ENCODE measurements around the gene RIN3. TPM values are rescaled to one million over a fixed set of nuclear protein-coding genes. Genes with fewer than 3 reads are reported as not detected.

Gene RIN3
- polyA plus RNA-seq, 3 donors, result 6.9 to 8.3 (median 7.8) TPM

DNA sequence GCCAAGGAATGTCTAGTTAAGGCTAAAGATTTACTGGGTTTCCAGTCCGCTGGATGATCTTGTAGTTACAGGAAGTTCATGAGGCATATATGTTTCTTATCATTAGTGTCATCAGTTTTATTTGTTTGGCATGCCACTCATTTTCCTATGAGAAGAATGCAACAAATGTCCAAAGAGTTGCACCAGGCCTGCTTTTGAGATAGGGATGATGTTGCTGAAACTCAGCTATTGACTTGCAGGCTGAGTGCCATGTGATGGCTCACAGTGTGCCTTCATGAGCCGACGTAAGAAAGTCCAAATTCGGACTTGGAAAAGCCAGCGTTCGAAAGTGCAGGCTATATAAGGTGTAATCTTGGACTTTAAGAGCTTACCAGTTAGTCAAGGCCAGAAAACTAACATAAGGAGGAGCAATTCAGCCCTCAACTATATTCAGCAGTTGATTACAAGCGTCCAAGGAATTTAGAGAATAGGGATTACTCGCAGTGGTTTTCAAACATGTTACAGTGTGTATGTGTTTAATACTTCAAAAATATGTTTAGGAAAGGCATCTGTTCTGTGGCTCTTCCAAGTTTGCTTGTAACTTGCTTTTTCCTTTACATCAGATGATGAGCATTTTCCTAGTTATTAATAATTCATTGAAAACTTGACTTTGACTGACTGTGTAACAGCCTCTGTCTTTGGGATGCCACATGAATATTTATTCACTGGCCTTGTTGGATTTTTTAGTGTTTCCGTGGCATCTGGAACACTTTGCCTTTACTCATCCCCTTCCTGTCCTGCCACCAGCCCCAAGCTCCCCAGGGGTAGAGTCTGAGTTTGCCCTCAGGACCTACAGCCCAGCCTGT, 133.6 kb downstream of the RIN3 start:
- DNase-seq, result peak; percentile 23

DNA sequence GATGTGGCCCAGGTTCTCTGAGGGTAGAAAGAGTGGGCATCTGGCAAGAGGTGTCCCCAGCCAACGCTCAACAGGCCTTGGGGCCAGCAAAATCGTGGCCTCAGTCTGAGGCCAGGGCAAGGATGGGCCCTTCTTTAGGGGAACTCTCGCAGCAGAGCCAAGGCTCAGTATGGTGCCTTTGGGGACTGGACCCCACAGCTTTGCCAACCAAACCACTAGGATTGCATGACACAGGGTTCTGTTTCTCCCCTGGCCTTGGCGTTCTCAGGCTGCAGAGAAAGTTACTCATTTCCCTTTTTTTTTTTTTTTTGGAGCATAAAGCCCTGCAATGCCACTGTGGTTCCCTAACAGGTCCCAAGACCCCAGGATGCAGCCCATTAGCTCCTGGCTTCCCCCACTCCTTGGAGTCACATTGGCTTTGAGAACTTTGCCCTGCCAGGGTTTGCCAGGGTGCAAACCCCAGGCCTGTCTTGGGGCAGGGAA, 134.3 kb downstream of the RIN3 start:
- DNase-seq, result no peak

DNA sequence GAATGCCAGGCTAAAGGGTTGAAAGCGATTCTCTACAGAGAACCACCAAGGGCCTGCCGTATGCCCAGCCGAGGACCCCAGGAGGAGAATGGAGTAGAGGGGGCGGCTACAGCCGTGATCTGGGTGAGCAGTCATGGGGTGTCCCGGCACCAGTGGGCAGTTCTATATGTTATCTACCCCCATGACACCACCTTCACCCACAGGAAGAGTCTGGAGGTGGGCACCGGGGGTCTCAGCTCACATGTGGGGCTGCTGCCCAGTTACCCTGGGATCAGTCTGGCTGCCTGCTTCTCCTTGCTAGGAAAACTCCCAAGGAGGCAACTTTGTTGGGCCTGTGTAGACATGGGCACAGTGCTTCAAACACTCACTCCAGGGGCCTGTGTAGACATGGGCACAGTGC, 135.5 kb downstream of the RIN3 start:
- DNase-seq, result no peak

GRCh38 chr14:92649934-92650545, 136.5 kb downstream of the RIN3 start:
- DNase-seq, result no peak

DNA sequence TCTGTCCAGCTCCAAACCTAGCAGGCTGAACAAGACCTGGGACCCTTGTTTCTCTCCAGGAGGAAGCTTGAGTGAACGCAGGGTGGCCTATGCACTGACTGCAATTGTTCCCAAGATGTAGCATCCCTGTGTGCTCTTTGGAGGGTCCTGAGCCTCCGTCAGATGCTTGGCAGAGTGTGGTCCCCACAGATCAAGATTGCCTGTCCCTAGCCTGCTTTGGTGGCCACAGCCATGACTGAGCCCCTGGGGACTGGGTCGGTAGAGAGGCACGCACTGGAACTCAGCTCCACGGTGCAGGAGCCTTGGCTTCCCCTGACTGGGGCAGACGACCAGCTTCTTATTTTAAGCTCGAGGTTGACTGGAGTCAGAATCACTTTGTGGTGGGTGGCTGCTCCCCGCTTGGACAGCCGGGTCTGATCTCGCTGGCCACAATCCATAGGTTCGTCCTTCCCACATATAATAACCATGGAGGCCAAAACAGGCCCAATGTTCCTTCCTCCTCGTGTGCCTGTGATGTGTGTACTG, 137.1 kb downstream of the RIN3 start:
- no peak for DNase-seq

GRCh38 chr14:92651106-92651757, 137.7 kb downstream of the RIN3 start:
- no peak for DNase-seq

- DNase-seq, result no peak
Measured at GRCh38 chr14:92651758-92652406, 138.3 kb downstream of the RIN3 start.

DNA sequence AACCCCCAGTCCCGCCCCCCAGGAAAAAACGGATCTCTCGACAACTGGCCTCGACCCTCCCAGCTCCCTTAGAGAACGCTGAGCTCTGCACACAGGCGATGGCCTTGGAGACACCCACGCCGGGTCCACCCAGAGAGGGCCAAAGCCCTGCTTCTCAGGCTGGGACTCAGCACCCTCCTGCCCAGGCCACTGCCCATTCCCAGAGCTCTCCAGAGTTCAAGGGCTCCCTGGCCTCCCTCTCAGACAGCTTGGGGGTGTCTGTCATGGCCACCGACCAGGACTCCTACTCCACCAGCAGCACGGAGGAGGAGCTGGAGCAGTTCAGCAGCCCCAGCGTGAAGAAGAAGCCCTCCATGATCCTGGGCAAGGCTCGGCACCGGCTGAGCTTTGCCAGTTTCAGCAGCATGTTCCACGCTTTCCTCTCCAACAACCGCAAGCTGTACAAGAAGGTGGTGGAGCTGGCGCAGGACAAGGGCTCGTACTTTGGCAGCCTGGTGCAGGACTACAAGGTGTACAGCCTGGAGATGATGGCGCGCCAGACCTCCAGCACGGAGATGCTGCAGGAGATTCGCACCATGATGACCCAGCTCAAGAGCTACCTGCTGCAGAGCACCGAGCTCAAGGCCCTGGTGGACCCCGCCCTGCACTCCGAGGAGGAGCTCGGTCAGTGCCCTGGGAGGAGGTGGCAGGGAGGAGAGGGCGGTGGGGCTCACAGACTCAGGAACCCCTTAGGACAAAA, 139.0 kb downstream of the RIN3 start:
- DNase-seq, result no peak

DNA sequence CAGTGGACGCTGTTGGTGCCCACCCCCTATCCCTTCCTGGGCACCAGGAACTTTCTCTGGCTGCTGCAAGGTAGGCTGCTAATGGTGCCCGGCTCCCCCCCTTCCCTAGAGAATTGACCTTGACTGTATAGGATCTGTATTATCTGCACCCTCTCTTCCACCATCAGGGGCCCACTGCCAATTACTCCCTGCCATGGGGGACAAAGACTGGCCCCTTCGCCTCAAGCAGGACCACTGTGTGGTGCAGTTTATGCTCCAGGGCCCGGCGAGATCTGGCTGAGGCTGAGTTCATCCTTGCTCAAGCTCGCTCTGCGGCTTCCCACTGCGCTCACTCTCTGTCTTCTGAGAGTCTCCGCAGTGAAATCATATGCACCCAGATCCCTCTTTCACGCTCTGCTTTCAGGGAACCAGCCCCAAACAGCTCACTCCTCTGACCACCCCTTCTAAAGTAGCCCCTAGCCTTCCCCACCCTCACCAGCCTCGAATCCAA, 139.6 kb downstream of the RIN3 start:
- DNase-seq, result no peak

- DNase-seq, result no peak
Measured at GRCh38 chr14:92654239-92654901, 140.8 kb downstream of the RIN3 start.

- no peak for DNase-seq
Measured at GRCh38 chr14:92655419-92656201, 142.0 kb downstream of the RIN3 start.

DNA sequence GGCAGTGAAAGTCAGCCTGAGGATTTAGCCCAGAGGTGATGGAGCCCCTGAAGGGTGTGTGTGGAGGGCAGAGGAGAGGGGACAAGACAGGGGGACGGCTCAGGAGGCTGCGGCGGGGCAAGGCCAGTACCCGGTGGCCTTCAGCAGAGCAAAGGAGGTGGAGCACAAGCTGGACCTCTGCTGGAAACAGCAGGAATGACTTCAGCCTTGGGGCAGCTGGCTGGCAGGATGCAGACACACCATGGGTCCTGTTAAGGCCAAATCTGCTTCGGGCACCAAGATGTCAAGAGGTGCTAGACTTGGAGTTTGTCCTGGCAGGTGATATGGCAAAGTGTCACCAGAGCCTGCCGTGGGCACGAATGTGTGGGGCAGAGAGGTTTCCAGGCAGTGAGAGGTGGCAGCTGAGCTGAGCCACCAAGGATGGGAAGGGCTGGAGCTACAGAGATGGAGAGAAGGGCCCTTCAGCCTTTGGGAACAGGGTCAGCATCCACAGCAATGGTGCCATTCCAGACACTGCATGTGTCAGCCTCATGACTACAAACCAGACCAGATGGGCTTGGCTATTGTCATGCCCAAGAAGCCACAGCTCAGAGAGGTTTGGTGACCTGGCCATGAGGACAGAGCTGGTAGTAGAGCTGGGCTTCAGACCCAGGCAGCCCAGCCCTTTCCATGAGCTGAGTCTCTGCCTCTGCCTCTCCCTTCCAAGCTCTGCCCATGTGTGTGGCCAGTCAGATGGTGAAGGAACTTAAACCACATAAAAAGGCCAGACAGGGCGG, 142.9 kb downstream of the RIN3 start:
- no peak for DNase-seq

DNA sequence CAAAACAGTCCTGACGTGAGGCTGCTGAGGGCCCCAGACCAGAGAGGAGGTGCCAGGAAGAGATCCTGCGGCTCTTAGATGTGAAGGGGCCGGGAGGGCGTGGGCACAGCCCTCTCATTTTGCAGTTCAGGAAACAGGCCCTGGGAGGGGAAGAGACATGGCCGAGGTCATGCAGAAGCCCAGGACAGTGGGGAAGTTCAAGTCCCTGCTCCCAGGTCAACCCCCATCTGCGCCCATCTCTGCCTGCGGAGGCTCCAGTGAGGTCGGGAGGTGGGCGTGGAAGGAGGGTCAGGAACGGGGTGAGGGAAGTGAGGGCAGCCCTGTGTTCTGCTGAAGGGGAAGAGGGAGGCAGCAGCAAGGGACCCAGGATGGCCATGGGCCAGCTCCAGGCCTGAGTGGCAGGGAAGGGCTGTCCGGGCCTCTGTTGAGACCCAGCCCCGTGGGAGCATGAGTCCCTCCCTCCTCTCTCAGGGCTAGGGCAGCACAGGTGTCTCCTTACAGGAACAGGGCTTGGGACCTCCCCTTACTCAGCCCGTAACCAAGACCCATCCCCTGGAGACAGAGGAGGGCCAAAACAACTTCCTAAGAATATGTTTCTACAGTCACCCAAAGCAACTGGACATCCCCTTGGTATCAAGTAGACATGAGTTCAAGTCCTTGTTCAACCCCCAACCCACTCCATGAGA, 144.0 kb downstream of the RIN3 start:
- DNase-seq, result no peak

- DNase-seq, result no peak
Measured at GRCh38 chr14:92658160-92658559, 144.6 kb downstream of the RIN3 start.

GRCh38 chr14:92658684-92659083, 145.1 kb downstream of the RIN3 start:
- no peak for DNase-seq

DNA sequence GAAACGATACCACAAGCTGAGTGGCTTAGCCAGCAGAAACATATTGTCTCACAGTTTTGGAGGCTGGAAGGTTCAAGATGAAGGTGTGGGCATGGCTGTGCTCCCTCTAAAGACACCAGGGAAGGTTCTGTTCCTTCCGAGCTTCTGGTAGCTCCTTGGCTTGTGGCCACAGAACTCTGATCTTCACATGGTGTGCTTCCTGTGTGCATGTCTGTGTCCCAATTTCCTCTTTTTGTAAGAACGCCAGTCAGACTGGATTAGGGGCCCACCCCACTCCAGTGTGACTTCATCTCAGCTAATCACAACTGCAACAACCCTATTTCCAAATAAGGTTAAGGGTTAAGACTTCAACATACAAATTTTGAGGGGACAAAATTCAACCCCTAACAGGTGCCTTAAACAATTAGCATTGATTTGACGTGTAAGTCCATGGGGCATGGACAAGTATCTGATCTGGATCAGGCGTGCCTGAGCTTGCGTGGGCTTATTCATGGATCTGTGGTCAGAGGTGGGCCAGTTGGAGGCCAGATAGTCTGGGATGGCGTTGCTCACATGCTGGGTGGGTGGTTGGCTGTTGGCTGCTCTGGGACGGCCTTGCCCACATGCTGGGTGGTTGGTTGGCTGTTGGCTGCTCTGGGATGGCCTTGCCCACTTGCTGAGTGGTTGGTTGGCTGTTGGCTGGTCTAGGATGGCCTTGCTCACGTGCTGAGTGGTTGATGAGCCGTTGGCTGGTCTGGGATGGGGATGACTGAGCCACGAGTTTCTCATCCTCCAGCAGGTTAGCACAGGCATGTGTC, 146.4 kb downstream of the RIN3 start:
- DNase-seq, result no peak

GRCh38 chr14:92660571-92660970, 147.0 kb downstream of the RIN3 start:
- DNase-seq, result no peak

Data from renal pelvis (tissue), 4 donors.